ENCODE measurements around the gene LRP11.
"Not testable (repeated sequence)": the region's sequence is repeated elsewhere in the genome, so short reads cannot be mapped to it uniquely, and the experiment has no call there.

Gene LRP11, protein sequence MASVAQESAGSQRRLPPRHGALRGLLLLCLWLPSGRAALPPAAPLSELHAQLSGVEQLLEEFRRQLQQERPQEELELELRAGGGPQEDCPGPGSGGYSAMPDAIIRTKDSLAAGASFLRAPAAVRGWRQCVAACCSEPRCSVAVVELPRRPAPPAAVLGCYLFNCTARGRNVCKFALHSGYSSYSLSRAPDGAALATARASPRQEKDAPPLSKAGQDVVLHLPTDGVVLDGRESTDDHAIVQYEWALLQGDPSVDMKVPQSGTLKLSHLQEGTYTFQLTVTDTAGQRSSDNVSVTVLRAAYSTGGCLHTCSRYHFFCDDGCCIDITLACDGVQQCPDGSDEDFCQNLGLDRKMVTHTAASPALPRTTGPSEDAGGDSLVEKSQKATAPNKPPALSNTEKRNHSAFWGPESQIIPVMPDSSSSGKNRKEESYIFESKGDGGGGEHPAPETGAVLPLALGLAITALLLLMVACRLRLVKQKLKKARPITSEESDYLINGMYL

DNA sequence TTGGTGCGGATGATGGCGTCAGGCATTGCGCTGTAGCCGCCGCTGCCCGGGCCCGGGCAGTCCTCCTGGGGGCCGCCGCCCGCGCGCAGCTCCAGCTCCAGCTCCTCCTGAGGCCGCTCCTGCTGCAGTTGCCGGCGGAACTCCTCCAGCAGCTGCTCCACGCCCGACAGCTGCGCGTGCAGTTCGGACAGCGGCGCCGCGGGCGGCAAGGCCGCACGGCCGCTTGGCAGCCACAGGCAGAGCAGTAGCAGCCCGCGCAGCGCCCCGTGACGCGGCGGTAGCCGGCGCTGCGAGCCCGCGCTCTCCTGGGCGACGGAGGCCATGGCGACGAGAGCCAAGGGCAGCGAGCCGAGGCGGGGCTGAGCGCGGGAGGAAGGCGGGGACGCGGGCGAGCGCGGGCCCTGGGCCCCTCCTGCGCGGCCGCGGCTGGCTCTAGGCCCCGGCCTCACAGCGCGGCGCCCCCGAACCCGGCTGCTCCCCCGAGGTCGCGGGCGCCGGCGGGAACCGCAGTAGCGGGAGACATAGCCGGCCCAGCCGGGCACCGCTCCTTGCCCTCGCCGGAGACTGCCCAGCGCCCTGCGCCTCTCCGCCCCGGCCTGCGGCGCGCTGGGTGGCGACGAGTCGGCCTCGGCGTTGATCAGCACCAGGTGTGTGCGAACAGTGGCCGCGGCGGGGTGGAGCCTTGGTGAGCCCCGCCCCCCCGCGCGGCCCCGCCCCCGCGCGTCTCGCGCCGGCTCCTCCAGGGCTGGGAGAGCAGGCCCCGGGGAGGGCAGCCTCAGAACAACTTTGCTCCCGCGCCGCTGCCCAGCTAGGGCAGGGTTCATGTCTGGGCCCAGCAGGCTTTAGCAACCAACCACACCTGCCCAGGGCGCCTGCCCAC, at the start of gene LRP11:
Gene LRP11, minus strand, starts transcription at position 662 of the 880 bp plus-strand sequence. Its CDS starts 339 bp downstream, at position 323.
- no peak for FAIRE-seq
- peak; percentile 88 for DNase-seq (ENCODE audit: extremely low spot score, insufficient read length, low read depth)

DNA sequence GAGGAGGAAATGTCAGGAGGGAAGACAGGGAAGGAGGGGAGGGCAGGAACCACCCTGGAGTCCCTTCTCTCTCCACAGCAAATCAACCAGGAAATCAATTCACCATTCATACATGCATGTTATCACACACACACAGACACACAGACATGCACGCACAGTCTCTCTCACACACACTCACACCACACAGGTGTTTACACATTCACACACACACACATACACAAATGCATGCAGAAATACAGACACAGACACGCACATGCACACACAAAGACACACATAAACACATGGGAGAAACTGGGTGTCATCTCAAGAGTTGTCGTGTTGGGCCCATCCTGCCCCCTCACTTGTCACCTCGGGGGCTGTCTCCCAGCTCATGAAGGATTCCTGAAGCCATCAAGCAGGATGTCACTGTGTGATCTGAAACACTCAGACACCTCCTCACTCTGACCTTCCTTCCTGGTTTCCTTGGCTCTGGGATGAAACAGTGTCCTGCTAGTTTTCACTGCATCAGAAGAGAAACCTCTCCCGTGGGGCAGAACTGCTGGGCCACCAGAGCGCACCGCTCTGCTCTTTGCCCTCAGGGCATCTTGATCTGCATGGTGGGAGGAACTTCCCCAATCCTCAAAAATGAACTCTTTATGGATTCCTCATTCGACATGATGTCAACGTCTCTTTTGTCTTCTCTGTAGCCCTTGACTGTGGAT, 49.5 kb upstream of the LRP11 start:
- FAIRE-seq (no peak), DNase-seq (ENCODE audit: extremely low spot score, insufficient read length, low read depth) (no peak)

DNA sequence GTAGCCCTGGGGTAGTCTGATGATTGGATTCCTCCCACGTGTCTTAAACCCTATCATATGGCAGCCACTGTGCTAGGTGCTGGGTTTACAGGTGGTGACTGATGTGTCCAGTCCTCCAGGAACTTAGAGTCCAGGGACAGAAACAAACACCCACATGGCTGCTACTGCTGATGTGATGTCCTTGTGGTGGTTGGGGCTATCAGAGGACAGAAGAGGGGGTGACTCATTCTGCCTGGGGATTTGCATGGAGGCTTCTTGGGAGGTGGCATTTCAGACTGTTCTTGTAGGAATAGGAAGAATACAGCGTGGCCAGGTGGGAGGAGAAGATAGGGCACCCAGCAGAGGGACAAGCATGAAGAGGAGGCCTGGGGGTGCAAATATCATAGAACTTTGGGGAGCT, 48.9 kb upstream of the LRP11 start:
- DNase-seq (ENCODE audit: extremely low spot score, insufficient read length, low read depth) (no peak), FAIRE-seq (no peak)

DNA sequence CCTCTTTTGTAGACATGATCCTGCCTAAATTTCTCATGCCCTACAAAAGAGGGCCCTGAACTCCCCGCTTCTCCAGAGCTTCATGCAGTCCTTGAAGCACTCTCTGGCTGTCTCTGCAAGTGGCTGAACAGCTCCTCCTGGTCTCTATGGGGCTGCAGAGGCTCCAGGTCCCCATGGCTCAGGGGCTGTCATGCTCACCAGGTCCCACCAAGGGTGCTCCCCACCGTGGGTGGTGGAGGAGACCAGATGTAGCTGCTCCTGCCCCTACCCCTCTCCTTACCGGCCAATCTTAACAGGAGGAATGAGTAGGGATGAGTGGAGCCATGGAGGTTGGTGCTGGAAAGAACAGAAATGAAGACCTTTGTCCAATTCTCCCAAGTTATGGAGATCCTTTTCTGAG, 48.5 kb upstream of the LRP11 start:
- DNase-seq (ENCODE audit: extremely low spot score, insufficient read length, low read depth); FAIRE-seq: not testable (repeated sequence)

DNA sequence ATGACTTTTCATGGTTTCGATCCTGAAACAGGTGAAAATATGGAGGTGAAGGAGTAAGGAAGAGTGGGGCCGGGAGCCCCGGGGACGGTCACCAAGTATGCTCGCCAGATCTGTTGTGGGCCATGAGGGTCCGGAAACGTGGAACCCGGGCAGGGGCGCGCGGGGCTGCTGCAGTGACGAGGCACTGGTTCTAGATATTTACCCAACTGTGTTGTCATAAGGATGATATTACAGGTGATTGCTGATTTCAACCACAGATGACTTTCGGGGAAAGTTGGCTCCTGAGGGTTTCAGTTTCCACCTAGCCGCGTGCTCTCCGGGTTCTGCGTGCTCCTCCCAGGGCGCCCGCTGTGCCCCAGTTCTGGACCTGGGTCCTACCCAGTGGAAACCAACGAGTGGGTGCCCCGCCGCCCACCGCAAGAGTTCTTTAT, 46.6 kb upstream of the LRP11 start:
- no peak for FAIRE-seq
- DNase-seq (ENCODE audit: extremely low spot score, insufficient read length, low read depth) = no peak

DNA sequence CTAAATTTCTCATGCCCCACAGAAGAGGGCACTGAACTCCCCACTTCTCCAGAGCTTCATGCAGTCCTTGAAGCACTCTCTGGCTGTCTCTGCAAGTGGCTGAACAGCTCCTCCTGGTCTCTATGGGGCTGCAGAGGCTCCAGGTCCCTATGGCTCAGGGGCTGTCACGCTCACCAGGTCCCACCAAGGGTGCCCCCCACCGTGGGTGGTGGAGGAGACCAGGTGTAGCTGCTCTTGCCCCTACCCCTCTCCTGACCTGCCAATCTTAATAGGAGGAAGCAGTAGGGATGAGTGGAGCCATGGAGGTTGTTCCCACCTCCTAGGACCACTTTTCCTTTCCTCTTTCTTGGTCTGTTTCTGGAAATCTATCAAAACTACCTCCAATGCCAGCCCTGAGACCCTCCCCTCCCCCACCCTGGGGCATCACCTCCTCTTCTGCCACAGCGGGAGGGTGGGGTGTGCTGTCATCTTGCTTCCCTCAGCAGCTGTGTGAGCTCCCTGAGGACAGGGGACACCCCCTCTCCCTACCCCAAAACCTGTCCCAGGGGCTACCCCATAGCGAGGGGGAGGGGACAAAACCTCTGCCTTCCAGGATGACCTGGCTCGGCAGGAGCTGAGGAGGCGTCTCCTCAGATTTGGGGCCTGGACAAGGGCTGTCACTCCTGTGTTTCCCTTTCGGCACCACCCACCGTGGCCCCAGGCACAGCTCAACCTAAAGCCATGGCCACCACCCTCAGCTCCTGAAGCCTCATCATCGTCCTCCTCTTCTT, 45.7 kb upstream of the LRP11 start:
- FAIRE-seq (no peak), DNase-seq (ENCODE audit: extremely low spot score, insufficient read length, low read depth) (no peak)

DNA sequence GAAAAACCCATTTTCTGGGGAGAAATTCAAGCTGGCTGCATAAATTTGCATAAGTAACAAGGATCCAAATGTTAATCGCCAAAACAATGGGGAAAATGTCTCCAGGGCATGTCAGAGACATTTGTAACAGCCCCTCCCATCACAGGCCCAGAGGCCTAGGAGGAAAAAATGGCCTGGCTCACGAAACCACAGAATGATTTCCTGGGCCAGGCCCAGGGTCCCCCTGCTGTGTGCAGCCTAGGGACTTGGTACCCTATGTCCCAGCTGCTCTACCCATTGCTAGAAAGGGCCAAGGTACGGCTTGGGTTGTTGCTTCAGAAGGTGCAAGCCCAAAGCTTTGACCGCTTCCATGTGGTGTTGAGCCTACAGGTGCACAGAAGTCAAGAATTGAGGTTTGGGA, 44.3 kb upstream of the LRP11 start:
- DNase-seq (ENCODE audit: extremely low spot score, insufficient read length, low read depth); FAIRE-seq: not testable (repeated sequence)

DNA sequence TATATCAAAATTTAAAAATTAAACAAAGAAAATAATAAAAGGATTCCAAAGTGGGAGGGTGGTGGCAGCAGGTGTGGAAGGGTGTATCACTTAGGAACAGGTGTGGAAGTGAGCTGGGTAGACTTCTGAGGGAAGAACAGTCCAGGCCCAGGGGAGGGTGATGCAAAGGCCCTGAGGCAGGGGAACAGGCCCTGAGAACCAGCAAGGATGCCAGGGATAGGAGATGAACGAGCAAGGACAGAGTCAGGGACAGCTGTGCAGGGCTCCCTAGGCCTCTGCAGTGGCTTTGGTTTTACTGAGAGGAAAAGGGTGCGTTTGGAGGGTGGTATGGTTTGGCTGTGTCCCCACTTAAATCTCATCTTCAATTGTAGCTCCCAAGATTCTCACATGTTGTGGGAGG, 43.2 kb upstream of the LRP11 start:
- FAIRE-seq = no peak
- DNase-seq (ENCODE audit: extremely low spot score, insufficient read length, low read depth) = no peak

DNA sequence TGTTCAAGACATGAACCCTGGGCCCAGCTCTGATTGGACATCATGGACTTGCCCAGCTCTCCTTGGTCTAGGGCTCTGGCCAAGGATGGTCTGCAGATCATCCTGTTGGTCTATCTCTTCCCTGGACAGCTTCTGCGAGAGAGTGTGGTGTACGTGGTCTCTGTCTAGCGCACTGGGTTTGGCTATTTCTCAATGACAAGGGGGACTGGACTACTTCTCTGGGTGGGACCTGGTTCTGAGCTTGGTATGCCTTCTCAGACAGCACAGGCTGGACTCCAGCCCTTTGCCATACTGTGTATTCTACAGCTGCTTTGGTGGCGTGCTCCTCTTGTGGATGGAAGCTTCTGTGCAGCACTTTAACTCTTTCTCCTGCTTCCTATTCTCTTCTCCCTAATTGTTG, 42.2 kb upstream of the LRP11 start:
- FAIRE-seq (no peak), DNase-seq (ENCODE audit: extremely low spot score, insufficient read length, low read depth) (no peak)

DNA sequence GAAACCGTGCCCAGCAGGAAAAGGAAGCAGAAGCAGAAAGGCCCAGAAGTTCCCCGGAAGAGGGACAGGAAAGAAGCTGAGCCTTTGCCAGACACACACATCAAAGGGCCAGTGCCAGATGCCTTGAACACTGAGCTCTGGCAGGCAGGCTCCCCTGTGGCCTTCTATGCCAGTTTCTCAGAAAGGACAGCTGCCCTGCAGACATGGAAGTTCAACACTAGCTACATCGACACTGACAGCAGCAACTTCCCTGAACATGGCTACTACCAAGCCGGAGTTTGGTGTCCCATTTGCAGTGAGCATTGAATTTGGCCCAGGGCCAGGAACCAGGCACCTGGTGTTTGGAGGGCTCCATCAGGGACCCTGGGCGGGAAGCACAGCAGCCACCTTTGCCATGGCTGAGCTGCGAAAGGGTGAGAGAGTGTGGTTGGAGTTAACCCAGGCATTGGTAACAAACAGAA, 41.8 kb upstream of the LRP11 start:
- DNase-seq (ENCODE audit: extremely low spot score, insufficient read length, low read depth) = no peak

DNA sequence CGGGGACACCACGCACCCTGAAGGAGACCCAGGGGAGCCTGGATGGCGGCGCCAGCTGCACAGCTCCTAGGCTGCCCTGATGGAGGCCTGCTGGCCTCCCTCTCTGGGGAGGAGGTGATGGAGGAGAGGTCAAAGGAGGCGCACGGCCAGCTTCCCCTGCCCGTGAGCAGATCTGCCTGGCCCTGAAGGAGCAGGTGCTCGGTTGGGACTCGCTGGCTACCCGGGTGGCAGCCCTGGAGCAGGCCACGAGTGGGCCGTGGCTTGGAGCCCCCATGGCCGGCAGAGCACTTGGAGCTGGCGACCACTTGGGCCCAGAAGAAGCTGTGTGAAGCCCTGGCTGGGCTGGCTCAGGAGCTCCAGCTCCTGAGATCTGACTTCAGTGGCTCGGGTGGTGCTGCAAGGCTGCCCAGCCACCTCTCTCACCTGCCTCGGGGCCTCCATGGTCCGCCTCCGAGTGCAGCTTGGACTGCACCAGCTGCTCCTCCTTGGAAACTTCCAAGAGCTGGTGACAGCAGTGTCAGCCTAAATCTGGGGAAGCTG, 41.3 kb upstream of the LRP11 start:
- FAIRE-seq (no peak), DNase-seq (ENCODE audit: extremely low spot score, insufficient read length, low read depth) (no peak)

More for the DNA sequence above, 41.8 kb upstream of the LRP11 start:
- FAIRE-seq = no peak

DNA sequence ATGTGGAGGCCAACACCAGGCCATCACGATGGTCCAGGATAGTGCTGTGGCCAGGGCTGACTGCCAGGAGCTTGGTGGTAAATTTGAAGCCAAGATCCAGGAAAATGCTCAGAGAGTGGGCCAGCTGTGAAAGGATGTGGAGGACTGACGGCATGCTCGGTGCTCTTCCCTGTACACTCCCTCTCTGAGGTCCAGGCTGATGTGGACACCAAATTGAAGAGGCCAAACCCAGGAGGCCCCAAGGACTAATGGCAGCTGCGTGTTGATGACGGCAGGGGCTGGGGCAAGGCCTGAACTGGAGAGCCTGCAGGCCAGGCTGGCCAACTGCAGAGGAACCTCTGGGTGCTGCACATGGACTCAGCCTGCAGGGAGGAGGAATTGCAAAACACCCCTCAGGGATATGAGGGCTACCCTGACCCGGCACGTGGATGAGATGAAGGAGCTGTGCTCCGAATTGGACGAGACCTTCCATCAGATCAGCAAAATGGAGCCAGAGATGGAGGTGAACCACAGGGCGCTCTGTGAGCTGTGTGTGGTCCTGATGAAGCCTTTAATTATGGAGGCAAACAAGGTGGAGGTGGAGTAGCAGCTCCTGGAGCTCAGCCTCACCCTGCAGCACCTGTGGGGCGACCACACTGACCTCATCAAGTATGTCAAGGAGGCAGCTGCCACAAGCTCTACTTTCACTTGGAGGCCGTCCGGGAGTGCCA, 40.7 kb upstream of the LRP11 start:
- FAIRE-seq = no peak
- DNase-seq (ENCODE audit: extremely low spot score, insufficient read length, low read depth) = no peak

DNA sequence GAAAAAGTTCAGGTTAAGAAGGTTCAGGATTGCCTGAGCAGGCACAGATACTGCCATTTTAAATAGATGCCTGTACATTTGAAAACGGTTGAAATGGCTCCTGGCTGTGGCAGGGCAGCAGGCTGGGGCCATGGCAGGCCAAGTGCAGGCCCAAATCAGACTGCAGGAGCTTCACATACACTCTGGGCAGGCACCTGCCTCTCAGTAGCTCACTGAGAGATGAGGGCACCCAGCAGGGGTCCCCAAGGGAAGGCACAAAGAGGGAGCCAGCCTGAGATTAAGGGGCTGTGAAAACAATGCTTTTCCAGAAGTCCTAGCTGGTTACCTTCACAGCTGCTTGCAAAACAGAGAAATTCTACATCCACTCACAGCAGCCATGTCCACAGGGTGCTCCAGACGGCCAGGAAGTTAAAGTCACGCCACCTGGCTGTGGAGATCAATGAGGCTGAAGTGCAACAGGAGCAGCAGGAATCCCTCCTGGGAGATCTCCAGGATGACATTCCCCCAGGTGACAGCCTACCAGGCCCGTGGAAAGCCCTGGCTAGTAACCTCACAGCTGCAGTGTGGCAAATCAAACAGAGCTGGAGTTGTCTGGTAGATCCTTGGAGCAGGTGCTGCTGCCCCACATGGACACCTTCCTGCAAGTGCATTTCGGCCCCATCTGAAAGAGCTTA, 39.9 kb upstream of the LRP11 start:
- FAIRE-seq (no peak), DNase-seq (ENCODE audit: extremely low spot score, insufficient read length, low read depth) (no peak)

DNA sequence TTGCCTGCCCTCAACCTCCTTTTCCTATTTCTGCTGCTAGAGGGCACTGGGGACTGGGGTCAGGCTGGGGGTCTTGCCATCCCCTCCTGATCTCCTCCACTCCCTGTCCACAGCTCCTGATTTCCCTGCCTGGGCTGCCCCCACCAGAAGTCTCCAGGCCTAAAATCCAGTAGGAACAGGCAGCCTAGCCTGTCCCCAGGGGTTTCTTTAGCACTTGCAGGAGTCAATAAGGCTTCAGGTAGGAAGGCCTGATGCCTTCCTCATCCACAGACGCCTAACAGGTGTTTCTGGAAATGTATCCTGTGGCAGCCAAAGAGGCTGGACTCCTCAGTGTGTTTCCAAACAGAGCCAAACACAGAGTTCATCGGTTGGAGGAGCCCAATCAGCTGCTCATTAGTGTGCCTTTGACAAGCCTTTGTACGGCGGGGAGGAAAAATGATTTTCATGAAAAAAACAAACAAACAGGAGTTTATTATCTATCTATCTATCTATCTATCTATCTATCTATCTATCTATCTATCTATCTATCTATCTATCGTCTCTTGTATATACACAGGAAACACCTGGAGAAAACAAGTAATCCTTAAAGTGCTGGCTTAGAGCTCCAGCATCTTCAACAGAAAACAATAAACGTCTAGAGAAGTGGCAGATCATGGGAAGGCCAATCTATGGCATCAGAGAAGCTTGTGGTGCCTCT, 37.4 kb upstream of the LRP11 start:
- FAIRE-seq = no peak
- no peak for DNase-seq (ENCODE audit: extremely low spot score, insufficient read length, low read depth)

DNA sequence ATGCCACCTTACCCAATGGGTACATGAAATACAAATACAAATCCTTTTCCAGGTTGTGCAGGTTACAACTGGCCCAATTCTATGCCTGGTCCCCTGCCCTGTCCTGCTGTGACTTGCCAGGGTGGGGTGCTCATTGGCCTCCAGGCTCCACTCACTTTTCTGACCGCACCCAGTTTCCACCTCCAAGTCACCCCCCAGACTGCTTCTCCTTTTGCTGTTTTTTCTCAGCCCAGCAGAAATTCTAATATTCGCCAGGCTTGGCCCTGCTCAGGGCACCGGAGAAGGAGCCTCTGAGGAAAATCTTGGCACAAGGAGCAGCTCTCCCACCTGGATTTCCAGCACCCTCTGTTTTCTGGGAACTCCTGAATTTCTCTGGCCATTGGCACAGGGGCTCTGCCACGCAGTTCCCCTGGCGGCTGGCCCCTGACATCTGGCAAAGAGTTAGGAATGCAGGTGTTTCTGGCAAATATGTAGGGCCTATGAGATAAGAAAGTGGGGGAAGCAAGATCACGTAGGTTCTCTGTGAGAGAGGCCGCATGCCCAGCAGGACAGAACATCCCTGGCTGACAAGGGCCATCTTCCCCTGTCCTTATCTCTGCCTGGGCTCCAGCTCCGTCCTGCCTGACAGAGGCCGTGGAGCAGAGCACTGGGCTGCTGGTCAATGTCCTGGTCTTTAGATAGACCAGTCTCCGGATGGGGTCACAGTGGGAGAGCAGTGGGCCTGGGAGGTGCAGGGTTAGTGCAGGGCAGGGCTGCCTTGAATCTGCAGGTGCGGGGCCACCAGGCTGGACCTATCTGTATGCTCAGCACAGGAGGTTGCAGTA, 36.7 kb upstream of the LRP11 start:
- FAIRE-seq (no peak), DNase-seq (ENCODE audit: extremely low spot score, insufficient read length, low read depth) (no peak)

DNA sequence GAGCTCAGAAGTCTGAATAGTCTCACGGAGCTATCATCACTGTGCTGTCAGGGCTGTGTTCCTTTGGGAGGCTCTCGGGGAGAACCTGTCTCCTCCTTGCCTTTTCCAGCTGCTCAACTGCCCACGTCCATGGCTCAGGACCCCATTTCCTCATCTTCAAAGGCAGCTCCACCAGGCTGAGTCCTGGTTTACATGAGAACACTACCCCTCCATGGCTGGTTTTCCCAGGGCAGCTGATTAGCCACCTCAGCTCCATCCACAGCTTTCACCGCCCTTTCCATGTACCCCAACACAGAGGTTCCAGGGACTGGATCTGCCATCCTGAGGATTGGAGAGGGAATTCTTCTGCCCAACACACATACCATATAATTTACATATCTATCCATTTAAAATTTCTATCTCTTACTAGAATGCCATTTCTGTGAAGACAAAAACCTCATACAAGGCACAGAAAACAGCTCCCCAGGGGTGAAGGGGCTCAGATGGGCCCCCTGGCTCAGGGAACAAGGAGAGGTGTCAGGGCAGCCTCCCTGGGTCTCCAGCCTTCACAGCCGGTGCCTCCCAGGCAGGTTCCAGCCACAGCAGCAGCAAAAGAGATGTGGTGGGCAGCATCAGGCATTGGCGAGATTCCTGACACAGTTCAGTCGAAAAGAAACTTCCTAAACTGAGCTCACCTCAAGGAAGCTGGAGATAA, 35.9 kb upstream of the LRP11 start:
- DNase-seq (ENCODE audit: extremely low spot score, insufficient read length, low read depth) (no peak), FAIRE-seq (no peak)
